GM19193 (cell line): ENCODE measurements around the gene SLC25A6.
A peak's percentile ranks its signal among the peaks of the same experiment; 100 is the strongest.

ENCODE experiments used
- POLR2A ChIP-seq: IDR thresholded peaks from 4 replicates; pipeline ENCODE4 v1.6.1; 2011; ENCODE audit not compliant: insufficient read depth, insufficient read length; ENCODE audit errors: extremely low read depth

SLC25A6 gene

DNA sequence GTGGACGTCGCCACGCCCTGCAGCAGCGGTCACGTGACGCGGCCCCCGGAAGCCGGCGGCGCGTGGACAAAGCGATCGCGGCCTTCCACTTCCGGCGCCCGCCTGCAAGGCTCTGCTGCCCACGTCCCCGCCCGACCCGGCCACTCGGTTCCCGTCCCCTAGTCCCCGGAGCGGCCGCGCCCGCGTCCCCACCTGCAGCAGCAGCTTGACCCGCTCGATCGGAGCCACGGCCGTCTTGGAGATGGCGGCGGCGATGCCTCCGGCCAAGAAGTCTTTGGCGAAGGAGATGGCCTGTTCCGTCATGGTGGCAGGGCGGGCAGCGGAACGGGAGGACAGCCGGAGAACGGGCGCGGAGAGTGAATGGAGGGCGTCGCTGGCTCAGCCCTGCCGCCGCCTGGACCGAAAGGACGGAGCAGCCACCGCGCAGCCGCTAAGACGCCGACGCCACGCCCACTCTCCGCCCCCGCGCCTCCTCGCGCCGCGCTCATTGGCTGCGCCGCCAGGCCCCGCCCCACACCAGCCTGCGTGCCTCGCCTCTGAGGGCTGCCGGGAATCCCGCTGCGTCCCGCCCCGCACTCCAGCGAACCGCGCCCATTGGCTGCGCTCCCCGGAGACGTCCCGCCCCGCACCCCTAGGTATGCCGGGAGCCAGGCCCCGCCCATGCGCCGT lies at the start of gene SLC25A6:
Gene SLC25A6 (minus strand): TSS at position 407 of the 669 bp plus-strand sequence. CDS start 104 bp downstream, at position 303.
- peak; percentile 93 for TF ChIP-seq POLR2A

- TF ChIP-seq POLR2A, result no peak
Observed at GRCh38 chrX:1440506-1440905, 48.6 kb upstream of the SLC25A6 start.

DNA sequence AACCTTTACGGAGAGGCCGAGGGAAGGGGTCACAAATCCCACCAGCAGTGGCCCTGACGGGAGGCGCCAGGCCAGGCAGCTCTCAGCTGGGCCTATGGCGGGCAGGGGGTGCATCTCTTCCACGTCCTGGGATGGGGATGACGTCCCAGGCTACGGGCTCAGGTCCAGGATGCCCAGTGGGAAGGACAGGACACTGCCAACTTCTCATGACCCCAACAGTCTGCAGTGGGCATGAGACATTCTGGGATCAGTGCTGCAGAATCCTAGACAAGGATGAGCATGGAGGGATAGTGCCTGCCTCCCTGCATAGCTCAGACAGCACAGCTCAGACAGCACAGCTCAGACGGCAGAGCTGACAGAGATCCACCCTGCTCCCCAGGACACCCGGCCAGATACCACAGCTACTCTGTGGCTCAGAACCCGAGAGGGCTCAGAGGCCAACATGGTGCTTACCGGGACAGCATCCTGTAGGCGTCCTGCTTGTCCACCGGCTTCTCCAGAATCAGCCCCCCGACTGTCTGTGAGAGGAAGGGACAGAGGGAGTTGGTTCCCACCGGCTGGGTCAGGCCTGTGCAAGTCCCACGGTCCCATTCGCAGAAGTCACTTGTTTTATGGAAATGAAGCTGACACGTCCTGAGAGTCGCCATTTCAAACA lies 43.5 kb upstream of the SLC25A6 start:
- no peak for TF ChIP-seq POLR2A

- TF ChIP-seq POLR2A, result no peak
Observed at GRCh38 chrX:1434871-1435240, 42.9 kb upstream of the SLC25A6 start.

- TF ChIP-seq POLR2A, result no peak
Observed at GRCh38 chrX:1433646-1434357, 41.9 kb upstream of the SLC25A6 start.

DNA sequence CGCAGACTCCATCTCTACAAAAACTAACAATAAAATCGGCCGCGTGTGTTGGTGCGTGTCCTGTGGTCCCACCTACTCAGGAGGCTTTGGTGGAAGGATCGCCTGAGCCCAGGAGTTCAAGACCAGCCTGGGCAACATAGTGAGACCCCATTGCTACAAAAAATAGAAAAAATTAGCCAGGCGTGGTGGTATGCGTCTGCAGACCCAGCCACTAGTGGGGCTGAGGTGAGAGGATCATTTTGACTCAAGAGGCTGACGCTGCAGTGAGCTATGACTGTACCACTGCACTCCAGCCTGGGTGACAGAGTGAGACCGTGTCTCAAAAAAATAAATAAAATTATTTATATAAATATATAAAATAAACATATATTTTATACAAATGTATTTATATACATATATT lies 38.5 kb upstream of the SLC25A6 start:
- no peak for TF ChIP-seq POLR2A

DNA sequence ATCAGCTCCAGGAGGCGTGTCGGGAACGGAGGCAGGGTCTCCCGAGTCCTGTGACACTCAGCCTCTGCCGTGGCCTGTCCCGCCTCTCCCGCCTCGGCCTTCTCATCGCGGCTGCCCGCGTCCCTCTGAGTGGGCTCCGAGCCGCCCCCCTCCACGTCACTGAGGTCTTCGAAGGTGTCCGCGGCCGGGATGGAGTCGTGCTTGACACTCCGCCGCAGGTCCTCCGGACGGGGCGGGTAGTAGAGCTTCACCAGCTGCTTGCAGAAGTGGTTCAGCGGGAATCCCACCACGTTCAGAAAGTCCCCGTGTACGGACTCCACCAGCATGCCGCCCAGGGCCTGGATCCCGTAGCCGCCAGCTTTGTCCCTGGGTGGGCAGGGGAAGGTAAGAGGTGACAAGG lies 35.8 kb upstream of the SLC25A6 start:
- TF ChIP-seq POLR2A, result no peak

DNA sequence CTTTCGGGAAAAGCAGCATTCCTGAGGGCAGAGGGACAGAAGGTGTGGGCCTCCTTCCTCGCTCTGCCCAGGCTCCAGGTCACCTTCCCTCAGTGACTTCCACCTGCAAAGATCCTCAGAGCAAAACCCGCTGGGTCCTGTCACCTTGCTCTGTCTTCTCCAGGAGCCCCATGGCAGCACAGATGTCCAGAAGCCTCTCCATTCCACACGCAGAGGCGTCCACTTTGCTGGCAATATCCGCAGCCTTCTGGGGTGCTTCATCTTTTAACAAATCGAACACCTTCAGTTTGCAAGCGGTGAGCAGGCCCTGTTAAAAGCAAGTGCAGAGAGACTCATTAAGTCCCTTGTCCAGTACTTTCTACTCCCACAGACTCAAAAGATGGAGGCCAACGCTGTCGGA lies 33.5 kb upstream of the SLC25A6 start:
- no peak for TF ChIP-seq POLR2A

DNA sequence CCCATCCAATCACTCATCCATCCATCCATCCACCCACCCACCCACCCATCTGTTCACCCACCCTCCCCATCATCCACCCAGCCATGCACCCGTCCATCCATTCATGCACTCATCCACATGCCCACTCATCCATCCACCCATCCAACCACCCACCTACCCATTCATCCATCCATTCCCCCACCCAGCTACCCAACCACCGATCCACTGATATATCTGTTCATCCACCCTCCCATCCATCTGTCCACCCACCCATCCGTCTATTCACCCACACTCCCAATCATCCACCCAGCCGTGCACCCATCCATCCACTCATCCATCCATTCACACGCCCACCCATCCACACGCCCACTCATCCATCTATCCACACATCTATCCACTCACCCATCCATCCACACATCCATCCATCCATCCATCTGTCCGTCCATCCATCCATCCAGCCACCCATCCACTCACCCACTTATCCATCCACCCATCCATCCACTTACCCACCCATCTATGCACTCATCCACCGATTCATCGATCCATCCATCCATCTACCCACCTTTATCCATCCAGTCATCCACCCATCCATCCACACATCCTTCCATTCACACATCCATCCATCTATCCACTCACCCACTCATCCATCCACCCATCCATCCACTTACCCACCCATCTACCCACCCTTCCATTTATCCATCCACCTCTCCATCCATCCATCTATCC lies 32.4 kb upstream of the SLC25A6 start:
- peak; percentile 26 for TF ChIP-seq POLR2A

GRCh38 chrX:1423215-1423614 lies 31.3 kb upstream of the SLC25A6 start:
- no peak for TF ChIP-seq POLR2A

DNA sequence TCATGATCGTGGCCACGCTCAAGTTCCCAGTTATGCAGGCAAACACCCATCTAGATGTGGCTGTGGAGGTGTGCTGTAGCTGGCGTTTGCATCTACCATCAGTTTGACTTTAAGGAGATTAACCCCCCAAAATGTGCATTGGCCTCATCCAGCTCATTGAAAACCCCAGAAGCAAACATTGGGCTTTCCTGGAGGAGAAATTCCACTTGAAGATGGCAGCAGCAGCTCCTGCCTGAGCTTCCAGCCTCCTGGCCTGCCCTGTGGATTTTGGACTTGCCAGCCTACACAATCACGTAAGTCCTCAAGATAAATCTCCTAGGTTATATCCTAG lies 30.2 kb upstream of the SLC25A6 start:
- no peak for TF ChIP-seq POLR2A

GRCh38 chrX:1421433-1422134 lies 29.7 kb upstream of the SLC25A6 start:
- TF ChIP-seq POLR2A, result no peak

DNA sequence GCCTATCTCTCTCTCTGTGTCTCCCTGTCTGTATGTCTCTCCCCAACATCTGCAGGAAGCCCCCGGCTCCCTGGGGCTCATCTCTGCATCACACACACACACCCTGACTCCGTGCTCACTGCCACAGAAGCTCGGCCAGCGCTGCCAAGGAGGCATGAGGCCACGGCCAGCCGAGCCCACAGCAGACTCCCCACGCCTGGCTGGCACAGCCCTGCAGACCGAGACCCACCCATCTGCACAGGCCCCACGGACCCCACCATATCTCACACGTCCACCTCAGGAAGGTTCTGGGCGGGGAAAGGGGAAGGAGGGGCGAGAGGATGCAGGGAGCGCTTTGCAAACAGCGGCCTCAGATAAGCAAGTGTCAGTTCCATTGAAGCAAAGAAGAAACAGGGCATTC lies 28.5 kb upstream of the SLC25A6 start:
- TF ChIP-seq POLR2A, result no peak

GRCh38 chrX:1419545-1420355 lies 27.8 kb upstream of the SLC25A6 start:
- peak; percentile 13 for TF ChIP-seq POLR2A
